Parathyroid adenoma (tissue), 2 donors: ENCODE results near the gene LIMK2.
"Not testable (repeated sequence)": the region's sequence is repeated elsewhere in the genome, so short reads cannot be mapped to it uniquely, and the experiment has no call there.

Source experiments
- H2AFZ ChIP-seq: fragments of 300-600 bp; sonication (generic); one replicate; pipeline ENCODE4 v1.7.0; 2017; ENCODE audit warnings: antibody characterized with exemption, mild to moderate bottlenecking
- H3K27ac ChIP-seq: fragments of 300-600 bp; sonication (generic); one replicate; pipeline ENCODE4 v1.7.0; 2017
- H3K27me3 ChIP-seq: fragments of 300-600 bp; sonication (generic); one replicate; pipeline ENCODE4 v1.7.0; 2017; ENCODE audit warnings: low read length; ENCODE audit not compliant: control insufficient read depth, insufficient read depth
- H3K36me3 ChIP-seq: fragments of 300-600 bp; sonication (generic); one replicate; pipeline ENCODE4 v1.7.0; 2017; ENCODE audit warnings: low read length; ENCODE audit not compliant: control insufficient read depth, insufficient read depth
- H3K4me1 ChIP-seq: fragments of 300-600 bp; sonication (generic); one replicate; pipeline ENCODE4 v1.7.0; 2017; ENCODE audit warnings: control low read depth
- H3K4me2 ChIP-seq: fragments of 300-600 bp; sonication (generic); one replicate; pipeline ENCODE4 v1.7.0; 2017; ENCODE audit warnings: low read length
- H3K4me3 ChIP-seq: fragments of 300-600 bp; sonication (generic); one replicate; pipeline ENCODE4 v1.7.0; 2017; ENCODE audit warnings: low read depth, low read length
- H3K79me2 ChIP-seq: fragments of 300-600 bp; sonication (generic); one replicate; pipeline ENCODE4 v1.7.0; 2017; ENCODE audit warnings: control low read depth
- H3K9ac ChIP-seq: fragments of 300-600 bp; sonication (generic); one replicate; pipeline ENCODE4 v1.7.0; 2017; ENCODE audit warnings: mild to moderate bottlenecking
- H3K9me3 ChIP-seq: fragments of 300-600 bp; sonication (generic); one replicate; pipeline ENCODE4 v1.7.0; 2017; ENCODE audit warnings: low read length; ENCODE audit not compliant: control insufficient read depth
- CTCF ChIP-seq: fragments of 300-600 bp; sonication (generic); IDR thresholded peaks from one replicate; pipeline ENCODE4 v1.7.0; 2017; ENCODE audit warnings: antibody characterized with exemption, mild to moderate bottlenecking
- donor health status: primary hyperparathyroidism.

Gene LIMK2

GRCh38 chr22:31211862-31212730 is at the start of gene LIMK2:
Gene LIMK2 (plus strand): TSS chr22:31212298. CDS start chr22:31212409, 111 bp downstream.
- H3K4me2 ChIP-seq, result peak within 1 kb of the TSS; percentile 87
- H3K4me1 ChIP-seq, result peaks cover 3% of the 10 kb centered on the region
- peak within 1 kb of the TSS; percentile 87 for H3K4me3 ChIP-seq
- TF ChIP-seq CTCF, result peak; percentile 77
- H3K27ac ChIP-seq, result peak within 1 kb of the TSS; percentile 75
- H3K27me3 ChIP-seq, result no peaks in the 10 kb centered on the region
- peak within 1 kb of the TSS; percentile 87 for H2AFZ ChIP-seq
- H3K9ac ChIP-seq, result peak within 1 kb of the TSS; percentile 37
- H3K36me3 ChIP-seq, result no peaks in the 10 kb centered on the region
- peaks cover 13% of the 10 kb centered on the region for H3K79me2 ChIP-seq
- no peaks in the 10 kb centered on the region for H3K9me3 ChIP-seq

GRCh38 chr22:31170971-31171370 is 41.1 kb upstream of the LIMK2 start:
- no peak overlapping the region for H3K4me3 ChIP-seq
- H3K4me1 ChIP-seq, result peaks cover 2% of the 10 kb centered on the region
- no peaks in the 10 kb centered on the region for H3K36me3 ChIP-seq
- peaks cover 15% of the 10 kb centered on the region for H3K79me2 ChIP-seq
- no peak overlapping the region for H3K27ac ChIP-seq
- H3K9ac ChIP-seq, result no peak overlapping the region
- no peak overlapping the region for H2AFZ ChIP-seq
- TF ChIP-seq CTCF, result no peak
- H3K9me3 ChIP-seq, result no peaks in the 10 kb centered on the region
- no peak overlapping the region for H3K4me2 ChIP-seq
- H3K27me3 ChIP-seq, result no peaks in the 10 kb centered on the region

- H3K27ac ChIP-seq, result not testable (repeated sequence)
Observed at GRCh38 chr22:31171734-31172133, 40.4 kb upstream of the LIMK2 start.

GRCh38 chr22:31173386-31174145 is 38.5 kb upstream of the LIMK2 start:
- Histone ChIP-seq H3K9me3 (no peaks in the 10 kb centered on the region), H3K9ac (no peak overlapping the region), H3K4me1 (no peaks in the 10 kb centered on the region), H3K36me3 (no peaks in the 10 kb centered on the region), H2AFZ (no peak overlapping the region), H3K79me2 (peaks cover 22% of the 10 kb centered on the region), H3K4me2 (peak overlapping the region; percentile 28), H3K27me3 (no peaks in the 10 kb centered on the region), H3K27ac (no peak overlapping the region), H3K4me3 (no peak overlapping the region)
- TF ChIP-seq CTCF, result no peak

More at GRCh38 chr22:31171734-31172133, 40.4 kb upstream of the LIMK2 start:
- H3K27me3 ChIP-seq, H3K9ac ChIP-seq, H2AFZ ChIP-seq, H3K4me1 ChIP-seq, H3K36me3 ChIP-seq, H3K9me3 ChIP-seq, H3K4me2 ChIP-seq, H3K4me3 ChIP-seq: not testable (repeated sequence)
- peaks cover 20% of the 10 kb centered on the region for H3K79me2 ChIP-seq

GRCh38 chr22:31176923-31177322 is 35.2 kb upstream of the LIMK2 start:
- H3K9ac ChIP-seq, result no peak overlapping the region
- peaks cover 13% of the 10 kb centered on the region for H3K79me2 ChIP-seq
- peaks cover 6% of the 10 kb centered on the region for H3K4me1 ChIP-seq
- no peak for TF ChIP-seq CTCF
- no peak overlapping the region for H3K4me3 ChIP-seq
- H3K36me3 ChIP-seq, result no peaks in the 10 kb centered on the region
- H3K27me3 ChIP-seq, result no peaks in the 10 kb centered on the region
- H3K27ac ChIP-seq, result no peak overlapping the region
- no peaks in the 10 kb centered on the region for H3K9me3 ChIP-seq
- H2AFZ ChIP-seq, result no peak overlapping the region
- H3K4me2 ChIP-seq, result no peak overlapping the region
